ENCODE results near the gene GRAMD2B. TPM values are rescaled to one million over a fixed set of nuclear protein-coding genes. Genes with fewer than 3 reads are reported as not detected.

The GRAMD2B gene
- total RNA-seq, 2 donors from 2014 or later: 41.1 to 45.0 TPM

- peaks cover 10 to 30% of the 10 kb centered on the region in 2 donors for H3K9me3 ChIP-seq
- no peak for DNase-seq (ENCODE audit: low spot score)
- TF ChIP-seq CTCF (IDR thresholded peaks at IDR 0.05): no peak
Observed at GRCh38 chr5:126400621-126401251, 22.5 kb upstream of the GRAMD2B start.

GRCh38 chr5:126402621-126403555, 20.3 kb upstream of the GRAMD2B start:
- no peak for DNase-seq (ENCODE audit: low spot score)
- Histone ChIP-seq H3K4me1 (no peaks in the 10 kb centered on the region), H3K9me3 (peaks cover 10 to 30% of the 10 kb centered on the region in 2 donors), H3K4me3 (no peak overlapping the region), H3K27me3 (no peaks in the 10 kb centered on the region), H3K36me3 (no peaks in the 10 kb centered on the region), H3K27ac (no peak overlapping the region)
- TF ChIP-seq CTCF (IDR thresholded peaks at IDR 0.05): no peak

More at GRCh38 chr5:126400621-126401251, 22.5 kb upstream of the GRAMD2B start:
- no peak overlapping the region for H3K4me3 ChIP-seq
- H3K4me1 ChIP-seq: no peaks in the 10 kb centered on the region
- H3K27ac ChIP-seq: no peak overlapping the region
- no peaks in the 10 kb centered on the region for H3K27me3 ChIP-seq
- H3K36me3 ChIP-seq: no peaks in the 10 kb centered on the region

- no peaks in the 10 kb centered on the region for H3K4me1 ChIP-seq
- no peak overlapping the region for H3K4me3 ChIP-seq
- H3K9me3 ChIP-seq: peaks cover 10 to 30% of the 10 kb centered on the region in 2 donors
- no peak overlapping the region for H3K27ac ChIP-seq
- no peak for TF ChIP-seq CTCF (IDR thresholded peaks at IDR 0.05)
- H3K36me3 ChIP-seq: no peaks in the 10 kb centered on the region
- H3K27me3 ChIP-seq: no peaks in the 10 kb centered on the region
- DNase-seq (ENCODE audit: low spot score): no peak
Observed at GRCh38 chr5:126403876-126404275, 19.3 kb upstream of the GRAMD2B start.

- peaks cover 0 to 7% of the 10 kb centered on the region in 2 donors for H3K9me3 ChIP-seq
- no peaks in the 10 kb centered on the region for H3K36me3 ChIP-seq
- no peak overlapping the region for H3K27ac ChIP-seq
- DNase-seq (ENCODE audit: low spot score): no peak
- no peak overlapping the region for H3K4me3 ChIP-seq
- H3K27me3 ChIP-seq: no peaks in the 10 kb centered on the region
- H3K4me1 ChIP-seq: peaks cover 0 to 14% of the 10 kb centered on the region in 2 donors
- no peak for TF ChIP-seq CTCF (IDR thresholded peaks at IDR 0.05)
Observed at GRCh38 chr5:126410623-126411022, 12.6 kb upstream of the GRAMD2B start.

GRCh38 chr5:126413856-126414255, 9.4 kb upstream of the GRAMD2B start:
- Histone ChIP-seq H3K27ac (no peak overlapping the region), H3K27me3 (no peaks in the 10 kb centered on the region), H3K36me3 (no peaks in the 10 kb centered on the region), H3K4me1 (peaks cover 0 to 23% of the 10 kb centered on the region in 2 donors), H3K4me3 (no peak overlapping the region), H3K9me3 (peaks cover 0 to 7% of the 10 kb centered on the region in 2 donors)
- no peak for DNase-seq (ENCODE audit: low spot score)
- no peak for TF ChIP-seq CTCF (IDR thresholded peaks at IDR 0.05)

All from right atrium auricular region (tissue), 2 donors.